Astrocyte (in vitro differentiated cells and primary cell): ENCODE data around the gene RRAS. TPM values are rescaled to one million over a fixed set of nuclear protein-coding genes. Genes with fewer than 3 reads are reported as not detected.

Experiments used
- DNase-seq: peaks from one replicate; pipeline ENCODE4 v3.0.0-alpha.2; 2010; ENCODE audit warnings: low read depth
- FAIRE-seq: peaks from 2 replicates; lab custom pipeline; 2011; peaks lifted over from hg19 to GRCh38; lab: Jason Lieb, UNC
- H2AFZ ChIP-seq: 2 replicates; pipeline ENCODE4 v1.6.0; 2012; ENCODE audit warnings: low read depth, low read length, inconsistent platforms
- H3K27ac ChIP-seq: 2 replicates; pipeline ENCODE4 v1.5.1; 2011; ENCODE audit warnings: low read depth, low read length, inconsistent platforms
- H3K27me3 ChIP-seq: 2 replicates; pipeline ENCODE4 v1.6.0; 2011; ENCODE audit warnings: low read length, inconsistent platforms; ENCODE audit not compliant: insufficient read depth
- H3K36me3 ChIP-seq: 2 replicates; pipeline ENCODE4 v1.5.1; 2011; ENCODE audit warnings: low read length, inconsistent platforms; ENCODE audit not compliant: insufficient read depth
- H3K4me1 ChIP-seq: 2 replicates; pipeline ENCODE4 v1.5.1; 2011; ENCODE audit warnings: low read length, inconsistent platforms; ENCODE audit not compliant: insufficient read depth
- H3K4me2 ChIP-seq: 2 replicates; pipeline ENCODE4 v1.6.0; 2012; ENCODE audit warnings: low read length, inconsistent platforms
- H3K4me3 ChIP-seq: 2 replicates; pipeline ENCODE4 v1.5.1; 2011; ENCODE audit warnings: low read depth, mild to moderate bottlenecking, low read length, inconsistent platforms; ENCODE audit not compliant: insufficient read depth
- H3K79me2 ChIP-seq: 2 replicates; pipeline ENCODE4 v1.6.0; 2012; ENCODE audit warnings: mild to moderate bottlenecking, low read length, inconsistent platforms; ENCODE audit not compliant: insufficient read depth
- H3K9ac ChIP-seq: 2 replicates; pipeline ENCODE4 v1.6.0; 2012; ENCODE audit warnings: mild to moderate bottlenecking, low read length, inconsistent platforms
- H3K9me3 ChIP-seq: 2 replicates; pipeline ENCODE4 v1.5.1; 2012; ENCODE audit warnings: low read depth, mild to moderate bottlenecking, low read length, inconsistent platforms; ENCODE audit not compliant: insufficient read depth
- H4K20me1 ChIP-seq: 2 replicates; pipeline ENCODE4 v1.6.0; 2012; ENCODE audit warnings: low read length, inconsistent platforms; ENCODE audit not compliant: insufficient read depth
- H3K27ac Mint-ChIP-seq: one replicate; pipeline ENCODE4 v1.8.0; 2021; ENCODE audit warnings: mild to moderate bottlenecking, mixed read lengths; ENCODE audit not compliant: unreplicated experiment
- H3K27me3 Mint-ChIP-seq: one replicate; pipeline ENCODE4 v1.8.0; 2021; ENCODE audit warnings: low read depth, mixed read lengths; ENCODE audit not compliant: unreplicated experiment
- H3K36me3 Mint-ChIP-seq: one replicate; pipeline ENCODE4 v1.8.0; 2021; ENCODE audit warnings: low read depth, mixed read lengths; ENCODE audit not compliant: unreplicated experiment
- H3K4me1 Mint-ChIP-seq: one replicate; pipeline ENCODE4 v1.8.0; 2021; ENCODE audit warnings: low read depth, mixed read lengths; ENCODE audit not compliant: unreplicated experiment
- H3K4me3 Mint-ChIP-seq: one replicate; pipeline ENCODE4 v1.8.0; 2021; ENCODE audit warnings: mild to moderate bottlenecking, moderate library complexity, mixed read lengths; ENCODE audit not compliant: unreplicated experiment
- H3K9me3 Mint-ChIP-seq: one replicate; pipeline ENCODE4 v1.8.0; 2021; ENCODE audit warnings: mild to moderate bottlenecking, mixed read lengths; ENCODE audit not compliant: unreplicated experiment
- CTCF ChIP-seq: IDR thresholded peaks from 2 replicates; pipeline ENCODE4 v1.5.1; 2011; ENCODE audit warnings: low read depth, mild to moderate bottlenecking, inconsistent platforms, low read length, moderate library complexity; ENCODE audit not compliant: insufficient read depth
- EZH2 ChIP-seq: IDR thresholded peaks from 2 replicates; pipeline ENCODE4 v1.6.1; 2012; ENCODE audit warnings: mild to moderate bottlenecking, low read length, inconsistent platforms; ENCODE audit not compliant: insufficient read depth
- total RNA-seq: library from RNA; stranded (reverse); gene quantifications from 2 replicates; pipeline ENCODE4 v1.2.1, GENCODE V29; 2021

RRAS gene
- total RNA-seq, 1 donor from 2014 or later = 94.7 TPM

GRCh38 chr19:49596954-49597702 lies 42.8 kb downstream of the RRAS start:
- Mint-ChIP-seq H3K27me3 (no peaks in the 10 kb centered on the region), H3K4me1 (peaks cover 2% of the 10 kb centered on the region), H3K4me3 (no peak overlapping the region), H3K36me3 (peaks cover 4% of the 10 kb centered on the region), H3K27ac (no peak overlapping the region), H3K9me3 (no peaks in the 10 kb centered on the region)
- no peak overlapping the region for H2AFZ ChIP-seq
- H3K4me2 ChIP-seq = no peak overlapping the region
- FAIRE-seq (no peak), DNase-seq (no peak)
- H4K20me1 ChIP-seq = peaks cover 56% of the 10 kb centered on the region
- peaks cover 13% of the 10 kb centered on the region for H3K4me1 ChIP-seq
- no peak overlapping the region for H3K27ac ChIP-seq
- peaks cover 80% of the 10 kb centered on the region for H3K79me2 ChIP-seq
- H3K27me3 ChIP-seq = no peaks in the 10 kb centered on the region
- no peak overlapping the region for H3K4me3 ChIP-seq
- H3K9ac ChIP-seq = no peak overlapping the region
- no peaks in the 10 kb centered on the region for H3K9me3 ChIP-seq
- TF ChIP-seq EZH2 (no peak), CTCF (no peak)
- H3K36me3 ChIP-seq = peaks cover 23% of the 10 kb centered on the region

- H3K27me3 ChIP-seq = no peaks in the 10 kb centered on the region
- no peak overlapping the region for H3K4me2 ChIP-seq
- H3K79me2 ChIP-seq = peaks cover 81% of the 10 kb centered on the region
- H4K20me1 ChIP-seq = peaks cover 58% of the 10 kb centered on the region
- no peak for DNase-seq
- TF ChIP-seq EZH2 (no peak), CTCF (no peak)
- Mint-ChIP-seq H3K4me1 (peaks cover 2% of the 10 kb centered on the region), H3K4me3 (no peak overlapping the region), H3K36me3 (peaks cover 4% of the 10 kb centered on the region), H3K27me3 (no peaks in the 10 kb centered on the region), H3K9me3 (no peaks in the 10 kb centered on the region), H3K27ac (no peak overlapping the region)
- peaks cover 13% of the 10 kb centered on the region for H3K4me1 ChIP-seq
- FAIRE-seq = no peak
- no peak overlapping the region for H3K9ac ChIP-seq
- no peak overlapping the region for H3K27ac ChIP-seq
- no peak overlapping the region for H3K4me3 ChIP-seq
- H2AFZ ChIP-seq = no peak overlapping the region
- H3K9me3 ChIP-seq = no peaks in the 10 kb centered on the region
- peaks cover 19% of the 10 kb centered on the region for H3K36me3 ChIP-seq
Measured at GRCh38 chr19:49596407-49596806, 43.5 kb downstream of the RRAS start.

GRCh38 chr19:49595819-49596404 lies 44.0 kb downstream of the RRAS start:
- H4K20me1 ChIP-seq = peaks cover 55% of the 10 kb centered on the region
- Mint-ChIP-seq H3K27ac (no peak overlapping the region), H3K27me3 (no peaks in the 10 kb centered on the region), H3K4me3 (no peak overlapping the region), H3K4me1 (peaks cover 2% of the 10 kb centered on the region), H3K36me3 (peaks cover 4% of the 10 kb centered on the region), H3K9me3 (no peaks in the 10 kb centered on the region)
- H3K36me3 ChIP-seq = peaks cover 19% of the 10 kb centered on the region
- H3K9me3 ChIP-seq = no peaks in the 10 kb centered on the region
- peaks cover 13% of the 10 kb centered on the region for H3K4me1 ChIP-seq
- no peak for DNase-seq
- H3K27ac ChIP-seq = no peak overlapping the region
- H3K27me3 ChIP-seq = no peaks in the 10 kb centered on the region
- no peak overlapping the region for H3K4me3 ChIP-seq
- H3K4me2 ChIP-seq = no peak overlapping the region
- peaks cover 78% of the 10 kb centered on the region for H3K79me2 ChIP-seq
- H3K9ac ChIP-seq = no peak overlapping the region
- no peak for FAIRE-seq
- TF ChIP-seq EZH2 = no peak
- TF ChIP-seq CTCF = no peak
- H2AFZ ChIP-seq = no peak overlapping the region
